Measurements from ENCODE around the gene EYS. TPM values are rescaled to one million over a fixed set of nuclear protein-coding genes. Genes with fewer than 3 reads are reported as not detected.

The EYS gene
- total and polyA plus RNA-seq, 4 donors: 0.08 to 0.63 (median 0.36) TPM

- no peak for TF ChIP-seq SP1 (IDR thresholded peaks at IDR 0.05)
- TF ChIP-seq YY1 (IDR thresholded peaks at IDR 0.05): no peak
- TF ChIP-seq ZBTB33 (IDR thresholded peaks at IDR 0.05): no peak
- no peak for TF ChIP-seq JUND (IDR thresholded peaks at IDR 0.05)
- TF ChIP-seq REST (IDR thresholded peaks at IDR 0.05): no peak
- no peak for TF ChIP-seq HNF4A (conservative IDR thresholded peaks at IDR 0.05)
- TF ChIP-seq TAF1 (conservative IDR thresholded peaks at IDR 0.05): no peak
- no peak for TF ChIP-seq RAD21 (IDR thresholded peaks at IDR 0.05)
- no peak for TF ChIP-seq RXRA (IDR thresholded peaks at IDR 0.05)
- no peak for TF ChIP-seq CTCF (IDR thresholded peaks at IDR 0.05; ENCODE audit: low read depth, low read length, missing input control)
- TF ChIP-seq MAX (IDR thresholded peaks at IDR 0.05): no peak
- no peak for TF ChIP-seq EGR1 (IDR thresholded peaks at IDR 0.05; ENCODE audit: low read depth in 2 of 2)
- TF ChIP-seq FOXA2 (IDR thresholded peaks at IDR 0.05): no peak
- TF ChIP-seq ATF3 (IDR thresholded peaks at IDR 0.05): no peak
- no peak for TF ChIP-seq FOXA1 (IDR thresholded peaks at IDR 0.05)
- no peak for TF ChIP-seq GABPA (IDR thresholded peaks at IDR 0.05 in 1 of 2, conservative IDR thresholded peaks at IDR 0.05 in 1 of 2)
These were observed 1706.1 kb downstream of the EYS start for GRCh38 chr6:64000818-64001491.

More at GRCh38 chr6:64000818-64001491, 1706.1 kb downstream of the EYS start:
- DNase-seq (ENCODE audit: low spot score): no peak
- Histone ChIP-seq H3K9me3 (ENCODE audit: control insufficient read depth in 4 of 4, low read length in 3 of 4) (no peaks in the 10 kb centered on the region), H3K4me1 (ENCODE audit: control insufficient read depth in 4 of 4, insufficient read depth in 4 of 4, low read length in 3 of 4) (no peaks in the 10 kb centered on the region), H3K27ac (ENCODE audit: low read depth in 1 of 2, low read length in 2 of 2) (no peak overlapping the region), H3K36me3 (ENCODE audit: control insufficient read depth in 4 of 4, insufficient read depth in 3 of 4, low read depth in 1 of 4, low read length in 3 of 4) (no peaks in the 10 kb centered on the region), H3K9ac (ENCODE audit: low read depth in 1 of 2, low read length in 2 of 2) (no peak overlapping the region), H3K27me3 (ENCODE audit: control insufficient read depth in 4 of 4, insufficient read depth in 4 of 4, low read length in 3 of 4) (no peaks in the 10 kb centered on the region), H3K4me3 (ENCODE audit: low read depth in 1 of 3, low read length in 3 of 3) (no peak overlapping the region)
- 94% methylated on average over 5 of the region's 5 CpGs for WGBS
